ENCODE data around the gene GFOD2.

DNA sequence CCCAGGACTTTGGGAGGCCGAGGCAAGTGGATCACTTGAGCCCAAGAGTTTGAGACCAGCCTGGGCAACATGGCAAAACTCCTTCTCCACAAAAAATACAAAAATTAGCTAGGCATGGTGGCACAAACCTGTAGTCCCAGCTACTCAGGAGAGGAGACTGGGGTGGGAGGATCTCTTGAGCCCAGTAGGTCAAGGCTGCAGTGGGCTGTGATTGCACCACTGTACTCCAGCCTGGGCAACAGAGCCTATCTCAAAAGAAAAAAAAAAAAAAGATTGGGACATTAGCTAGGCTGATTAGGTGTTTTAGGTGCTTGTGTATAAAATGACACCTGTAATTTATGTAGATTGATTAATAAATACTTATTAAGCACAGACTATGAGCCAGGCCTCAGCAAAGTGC, 10.1 kb downstream of the GFOD2 start:
- TF ChIP-seq, protein P1, sequence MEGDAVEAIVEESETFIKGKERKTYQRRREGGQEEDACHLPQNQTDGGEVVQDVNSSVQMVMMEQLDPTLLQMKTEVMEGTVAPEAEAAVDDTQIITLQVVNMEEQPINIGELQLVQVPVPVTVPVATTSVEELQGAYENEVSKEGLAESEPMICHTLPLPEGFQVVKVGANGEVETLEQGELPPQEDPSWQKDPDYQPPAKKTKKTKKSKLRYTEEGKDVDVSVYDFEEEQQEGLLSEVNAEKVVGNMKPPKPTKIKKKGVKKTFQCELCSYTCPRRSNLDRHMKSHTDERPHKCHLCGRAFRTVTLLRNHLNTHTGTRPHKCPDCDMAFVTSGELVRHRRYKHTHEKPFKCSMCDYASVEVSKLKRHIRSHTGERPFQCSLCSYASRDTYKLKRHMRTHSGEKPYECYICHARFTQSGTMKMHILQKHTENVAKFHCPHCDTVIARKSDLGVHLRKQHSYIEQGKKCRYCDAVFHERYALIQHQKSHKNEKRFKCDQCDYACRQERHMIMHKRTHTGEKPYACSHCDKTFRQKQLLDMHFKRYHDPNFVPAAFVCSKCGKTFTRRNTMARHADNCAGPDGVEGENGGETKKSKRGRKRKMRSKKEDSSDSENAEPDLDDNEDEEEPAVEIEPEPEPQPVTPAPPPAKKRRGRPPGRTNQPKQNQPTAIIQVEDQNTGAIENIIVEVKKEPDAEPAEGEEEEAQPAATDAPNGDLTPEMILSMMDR (IDR thresholded peaks at IDR 0.05): no peak
- TF ChIP-seq POLR2A (IDR thresholded peaks at IDR 0.05): no peak
